ENCODE data around the gene FERMT1.
"Not testable (repeated sequence)": the region's sequence is repeated elsewhere in the genome, so short reads cannot be mapped to it uniquely, and the experiment has no call there.

Gene FERMT1

DNA sequence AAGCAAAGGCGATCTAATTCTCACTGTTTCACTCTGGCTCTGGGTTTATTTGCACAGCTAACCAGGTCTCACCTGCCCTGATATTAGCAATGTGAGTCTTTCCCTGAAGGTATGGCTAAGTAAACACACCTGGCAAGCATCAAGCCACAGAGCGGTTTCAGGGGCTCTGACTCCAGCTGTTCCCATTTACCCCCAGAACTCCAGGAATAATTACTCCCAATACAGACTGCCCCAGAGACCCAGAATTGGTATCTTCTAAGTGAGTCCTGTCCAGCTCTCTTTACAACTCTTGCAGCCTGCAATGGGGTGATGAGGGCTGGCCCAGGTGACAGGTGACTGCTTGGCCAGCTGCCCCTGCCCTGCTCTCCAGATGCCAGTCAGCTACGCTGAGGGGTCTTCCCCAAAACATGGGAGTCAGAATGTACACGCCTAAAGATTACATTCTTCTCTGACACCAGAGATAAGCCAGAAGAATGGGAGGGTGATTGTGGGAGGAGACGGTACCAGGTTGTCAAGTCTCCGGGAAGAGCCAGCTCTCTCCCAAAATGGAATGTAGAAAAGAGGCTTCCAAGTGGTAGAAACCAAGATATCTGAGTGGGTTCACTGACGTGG, 64.0 kb downstream of the FERMT1 start:
- TF ChIP-seq, protein P1, sequence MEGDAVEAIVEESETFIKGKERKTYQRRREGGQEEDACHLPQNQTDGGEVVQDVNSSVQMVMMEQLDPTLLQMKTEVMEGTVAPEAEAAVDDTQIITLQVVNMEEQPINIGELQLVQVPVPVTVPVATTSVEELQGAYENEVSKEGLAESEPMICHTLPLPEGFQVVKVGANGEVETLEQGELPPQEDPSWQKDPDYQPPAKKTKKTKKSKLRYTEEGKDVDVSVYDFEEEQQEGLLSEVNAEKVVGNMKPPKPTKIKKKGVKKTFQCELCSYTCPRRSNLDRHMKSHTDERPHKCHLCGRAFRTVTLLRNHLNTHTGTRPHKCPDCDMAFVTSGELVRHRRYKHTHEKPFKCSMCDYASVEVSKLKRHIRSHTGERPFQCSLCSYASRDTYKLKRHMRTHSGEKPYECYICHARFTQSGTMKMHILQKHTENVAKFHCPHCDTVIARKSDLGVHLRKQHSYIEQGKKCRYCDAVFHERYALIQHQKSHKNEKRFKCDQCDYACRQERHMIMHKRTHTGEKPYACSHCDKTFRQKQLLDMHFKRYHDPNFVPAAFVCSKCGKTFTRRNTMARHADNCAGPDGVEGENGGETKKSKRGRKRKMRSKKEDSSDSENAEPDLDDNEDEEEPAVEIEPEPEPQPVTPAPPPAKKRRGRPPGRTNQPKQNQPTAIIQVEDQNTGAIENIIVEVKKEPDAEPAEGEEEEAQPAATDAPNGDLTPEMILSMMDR (IDR thresholded peaks at IDR 0.05; ENCODE audit: insufficient read depth, low read length, missing control alignments): no peak
- ChIA-PET POLR2A (no interaction called here), CTCF (interaction anchor here (1.2 to 5.0 kb wide), 2 partner anchors 15 to 18 kb away, joined by 3 to 39 read pairs; no protein-coding TSS in a partner anchor)
- no peak for DNase-seq (ENCODE audit: low read depth, low spot score)
- H3K4me3 ChIP-seq (ENCODE audit: low read depth, low read length): no peak overlapping the region

DNA sequence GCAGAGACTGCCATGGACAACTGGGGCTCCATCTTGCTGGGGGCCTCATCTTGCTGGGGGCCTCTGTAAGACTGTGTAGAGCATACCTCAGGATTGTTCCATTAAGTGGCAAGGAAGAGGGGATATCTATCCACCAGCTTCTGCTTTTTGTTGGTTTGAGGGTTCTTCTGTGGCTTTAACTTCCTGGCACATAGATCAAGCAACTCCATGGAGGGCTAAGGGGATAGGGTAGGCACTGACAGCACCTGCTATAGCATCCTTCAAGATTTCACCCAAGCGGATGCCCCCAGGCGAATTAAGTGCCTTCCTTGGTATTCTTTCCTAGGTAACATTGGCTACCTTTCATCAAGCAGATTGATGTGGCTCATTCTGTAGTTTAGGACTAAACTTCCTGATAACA, 65.1 kb downstream of the FERMT1 start:
- TF ChIP-seq, protein P1 (IDR thresholded peaks at IDR 0.05; ENCODE audit: insufficient read depth, low read length, missing control alignments): no peak
- no peak for DNase-seq (ENCODE audit: low read depth, low spot score)
- POLR2A ChIA-PET: no interaction called here
- CTCF ChIA-PET: interaction anchor here (1.2 to 5.0 kb wide), 2 partner anchors 9 to 16 kb away, joined by 3 to 39 read pairs; no protein-coding TSS in a partner anchor
- H3K4me3 ChIP-seq (ENCODE audit: low read depth, low read length): no peak overlapping the region

DNA sequence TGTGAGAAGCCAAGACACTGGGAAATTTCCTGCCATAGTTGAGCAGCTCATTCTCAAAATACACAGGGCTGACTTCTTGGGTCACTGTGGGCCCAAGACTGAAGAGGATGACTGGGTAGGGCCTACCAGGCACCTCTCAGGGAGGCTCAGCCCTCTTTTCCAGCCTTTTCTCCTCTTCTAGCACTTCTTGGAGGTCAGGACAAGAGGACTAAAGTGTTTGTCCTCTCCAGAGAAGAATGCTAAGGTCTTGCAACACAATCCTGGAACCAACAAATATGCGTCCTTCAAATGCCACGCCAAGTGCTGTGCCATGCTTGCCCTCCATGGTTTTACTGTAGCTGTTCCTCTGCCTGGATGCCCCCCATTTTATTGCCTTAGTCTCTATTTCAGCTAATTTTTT, 65.7 kb downstream of the FERMT1 start:
- POLR2A ChIA-PET: no interaction called here
- TF ChIP-seq, protein P1 (IDR thresholded peaks at IDR 0.05; ENCODE audit: insufficient read depth, low read length, missing control alignments): no peak
- no peak for DNase-seq (ENCODE audit: low read depth, low spot score)
- CTCF ChIA-PET: interaction anchor here (1.2 to 5.0 kb wide), 2 partner anchors 9 to 17 kb away, joined by 3 to 39 read pairs; no protein-coding TSS in a partner anchor
- H3K4me3 ChIP-seq (ENCODE audit: low read depth, low read length): no peak overlapping the region

DNA sequence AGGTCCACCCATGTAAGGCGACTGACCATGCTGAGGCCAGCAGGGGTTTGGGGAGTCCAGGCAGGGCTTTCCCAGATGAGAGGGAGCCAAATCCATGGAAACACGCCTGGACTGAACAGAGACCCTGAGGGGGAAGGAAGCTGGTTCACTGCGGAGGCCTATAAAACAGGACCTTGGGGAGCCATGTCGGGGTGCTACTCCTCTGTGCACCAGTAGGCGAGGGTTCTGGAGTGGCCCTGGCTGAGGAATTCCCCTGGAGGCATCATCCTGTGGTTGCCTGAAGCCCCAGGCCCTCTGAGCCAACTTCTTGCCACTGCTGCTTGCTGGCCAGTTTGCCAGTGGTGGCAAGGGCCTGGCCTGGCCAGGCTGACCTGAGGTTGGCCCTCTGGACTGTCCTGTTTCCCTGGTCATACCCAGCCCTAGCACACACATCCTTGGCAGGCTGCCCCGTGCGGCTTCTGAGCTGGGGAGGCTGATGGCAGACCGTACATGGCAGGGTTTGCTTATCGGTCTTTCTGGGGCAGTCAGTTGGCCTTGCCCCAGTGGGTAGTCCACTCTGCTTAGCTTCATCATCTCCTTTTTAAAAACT, 66.8 kb downstream of the FERMT1 start:
- ChIA-PET POLR2A (no interaction called here), CTCF (interaction anchor here (5.0 kb wide), 1 partner anchor 18 kb away, joined by 39 read pairs; no protein-coding TSS in a partner anchor)
- no peak for DNase-seq (ENCODE audit: low read depth, low spot score)
- TF ChIP-seq, protein P1 (IDR thresholded peaks at IDR 0.05; ENCODE audit: insufficient read depth, low read length, missing control alignments): no peak
- no peak overlapping the region for H3K4me3 ChIP-seq (ENCODE audit: low read depth, low read length)

DNA sequence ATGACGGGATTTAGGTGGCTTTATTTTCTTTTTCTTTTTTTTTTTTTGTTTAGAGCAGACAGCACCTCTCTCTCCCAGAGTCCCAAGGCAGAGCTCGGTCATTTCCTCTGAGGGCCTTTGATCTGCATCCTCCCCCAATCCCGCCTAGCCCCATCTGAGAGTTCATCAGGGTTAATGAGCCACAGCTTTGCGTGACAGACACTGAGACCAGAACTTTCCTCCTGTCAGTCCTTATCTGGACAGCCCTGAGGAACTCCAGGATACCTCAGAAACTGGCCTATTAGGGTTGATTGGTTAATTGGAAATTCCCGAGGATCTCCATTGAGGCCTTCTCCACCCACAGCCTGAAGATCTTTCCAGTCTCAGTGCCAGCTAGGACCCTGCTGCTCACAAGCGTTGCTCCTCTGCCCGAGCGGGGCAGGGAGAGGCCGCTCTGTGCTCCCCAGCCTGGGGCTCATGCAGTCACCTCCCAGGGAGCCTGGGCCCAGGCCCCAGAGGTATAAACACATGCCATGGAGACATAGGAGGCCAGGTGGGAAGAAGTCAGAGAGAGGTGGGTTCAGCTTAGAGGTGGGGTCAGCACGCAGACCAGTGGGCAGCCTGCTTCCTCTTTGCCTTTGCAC, 67.6 kb downstream of the FERMT1 start:
- TF ChIP-seq, protein P1 (IDR thresholded peaks at IDR 0.05; ENCODE audit: insufficient read depth, low read length, missing control alignments): no peak
- DNase-seq (ENCODE audit: low read depth, low spot score): no peak
- POLR2A ChIA-PET: no interaction called here
- no peak overlapping the region for H3K4me3 ChIP-seq (ENCODE audit: low read depth, low read length)
- CTCF ChIA-PET: no interaction called here

DNA sequence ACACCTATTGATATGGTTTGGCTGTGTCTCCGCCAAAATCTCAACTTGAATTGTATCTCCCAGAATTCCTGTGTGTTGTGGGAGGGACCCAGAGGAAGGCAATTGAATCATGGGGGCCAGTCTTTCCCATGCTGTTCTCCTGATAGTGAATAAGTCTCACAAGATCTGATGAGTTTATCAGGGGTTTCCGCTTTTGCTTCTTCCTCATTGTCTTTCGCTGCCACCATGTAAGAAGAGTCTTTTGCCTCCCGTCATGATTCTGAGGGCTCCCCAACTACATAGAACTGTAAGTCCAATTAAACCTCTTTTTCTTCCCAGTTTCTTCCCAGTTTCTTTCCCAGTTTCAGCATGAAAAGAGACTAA, 68.2 kb downstream of the FERMT1 start:
- H3K4me3 ChIP-seq (ENCODE audit: low read depth, low read length); POLR2A ChIA-PET; DNase-seq (ENCODE audit: low read depth, low spot score): not testable (repeated sequence)
- CTCF ChIA-PET: interaction anchor here (1.7 kb wide), 1 partner anchor 15 kb away, joined by 3 read pairs; no protein-coding TSS in a partner anchor

Measured in AG04449 (cell line).